OCI-LY7 (cell line): ENCODE data around the gene NSA2. TPM values are rescaled to one million over a fixed set of nuclear protein-coding genes. Genes with fewer than 3 reads are reported as not detected.
"Not testable (repeated sequence)": the region's sequence is repeated elsewhere in the genome, so short reads cannot be mapped to it uniquely, and the experiment has no call there.

Experiments
- BruUV-seq: library from RNA; stranded (reverse); fragments of 400-500 nt; replicated peaks from 2 replicates; lab custom pipeline; 2021; lab: Mats Ljungman, UMichigan
- CTCF ChIA-PET: fragments of 300-600 bp; sonication (Branson Sonifier 250); formaldehyde crosslinking; loops from one replicate; lab custom pipeline; 2022; ENCODE audit warnings: antibody characterized with exemption; ENCODE audit not compliant: unreplicated experiment; lab: Charles Lee
- POLR2A ChIA-PET: fragments of 300-600 bp; sonication (Branson Sonifier 250); formaldehyde crosslinking; loops from one replicate; lab custom pipeline; 2022; ENCODE audit warnings: antibody characterized with exemption; lab: Charles Lee
- DNase-seq: peaks from one replicate; pipeline ENCODE4 v3.0.0-alpha.2; 2015; ENCODE audit warnings: low spot score
- H2AFZ ChIP-seq: fragments of 200-600 bp; sonication (generic), shearing (Covaris generic); 2 replicates; pipeline ENCODE4 v1.6.1; 2014; ENCODE audit warnings: mild to moderate bottlenecking, antibody characterized with exemption, low read length, moderate library complexity
- H3K27ac ChIP-seq: fragments of 200-600 bp; sonication (generic); 2 replicates; pipeline ENCODE4 v1.5.1; 2014; ENCODE audit warnings: mixed run types, low read depth, mild to moderate bottlenecking, moderate library complexity, low read length, inconsistent platforms; ENCODE audit not compliant: poor library complexity, severe bottlenecking
- H3K36me3 ChIP-seq: fragments of 200-600 bp; sonication (generic); 2 replicates; pipeline ENCODE4 v1.6.1; 2014; ENCODE audit warnings: mild to moderate bottlenecking, antibody characterized with exemption, low read length, moderate library complexity, mixed read lengths; ENCODE audit not compliant: insufficient read depth
- H3K4me1 ChIP-seq: fragments of 200-600 bp; sonication (generic); 2 replicates; pipeline ENCODE4 v1.5.1; 2014; ENCODE audit warnings: mild to moderate bottlenecking, low read length; ENCODE audit not compliant: insufficient read depth, poor library complexity, severe bottlenecking
- H3K4me2 ChIP-seq: fragments of 200-600 bp; sonication (generic); 2 replicates; pipeline ENCODE4 v1.6.1; 2014; ENCODE audit warnings: mild to moderate bottlenecking, low read length
- H3K4me3 ChIP-seq: fragments of 200-600 bp; sonication (generic); 2 replicates; pipeline ENCODE4 v1.5.1; 2014; ENCODE audit warnings: mild to moderate bottlenecking, low read depth, low read length; ENCODE audit not compliant: poor library complexity, severe bottlenecking
- H3K79me2 ChIP-seq: fragments of 200-600 bp; sonication (generic); 2 replicates; pipeline ENCODE4 v1.6.1; 2016; ENCODE audit warnings: low read depth, mild to moderate bottlenecking, low read length, moderate library complexity, mixed read lengths; ENCODE audit not compliant: insufficient read depth
- H3K9me2 ChIP-seq: fragments of 200-600 bp; sonication (generic); 2 replicates; pipeline ENCODE4 v1.6.1; 2016; ENCODE audit warnings: mild to moderate bottlenecking, low read length, mixed read lengths; ENCODE audit not compliant: insufficient read depth
- H3K9me3 ChIP-seq: fragments of 200-600 bp; sonication (generic); 2 replicates; pipeline ENCODE4 v1.6.1; 2014; ENCODE audit warnings: mild to moderate bottlenecking, mixed run types, low read length, mixed read lengths
- H4K20me1 ChIP-seq: fragments of 200-600 bp; sonication (generic); 2 replicates; pipeline ENCODE4 v1.6.1; 2014; ENCODE audit warnings: mild to moderate bottlenecking, antibody characterized with exemption, low read length, moderate library complexity, mixed read lengths; ENCODE audit not compliant: insufficient read depth
- EZH2phosphoT487 ChIP-seq: fragments of 200-600 bp; sonication (generic); IDR thresholded peaks from 2 replicates; pipeline ENCODE4 v1.6.1; 2018; ENCODE audit warnings: low read depth, borderline replicate concordance, mild to moderate bottlenecking, mixed run types, antibody characterized with exemption, low read length, moderate library complexity, mixed read lengths
- intact Hi-C: fragments of 100-400 bp; cut with micrococcal nuclease; formaldehyde crosslinking; loops from one replicate; pipeline ENCODE4 v1.10.0; 2022; ENCODE audit not compliant: unreplicated experiment
- total RNA-seq, 2 experiments: library from RNA; depleted of rRNA in 1 of 2; stranded (reverse); fragments of >200 nt in 1 of 2; shearing (Covaris generic) in 1 of 2; gene quantifications; 2 replicates each; pipeline ENCODE4 v1.2.3, GENCODE V29; 2014 to 2022
- TF ChIP-seq, protein P1 (sequence below): fragments of 200-600 bp; sonication (generic); conservative IDR thresholded peaks from 2 replicates; pipeline ENCODE4 v1.5.1; 2014; ENCODE audit warnings: mild to moderate bottlenecking, antibody characterized with exemption, low read length, moderate library complexity, mixed read lengths

NSA2 gene
- total RNA-seq, 2 experiments from 2014 or later: 79.2 to 118 TPM

DNA sequence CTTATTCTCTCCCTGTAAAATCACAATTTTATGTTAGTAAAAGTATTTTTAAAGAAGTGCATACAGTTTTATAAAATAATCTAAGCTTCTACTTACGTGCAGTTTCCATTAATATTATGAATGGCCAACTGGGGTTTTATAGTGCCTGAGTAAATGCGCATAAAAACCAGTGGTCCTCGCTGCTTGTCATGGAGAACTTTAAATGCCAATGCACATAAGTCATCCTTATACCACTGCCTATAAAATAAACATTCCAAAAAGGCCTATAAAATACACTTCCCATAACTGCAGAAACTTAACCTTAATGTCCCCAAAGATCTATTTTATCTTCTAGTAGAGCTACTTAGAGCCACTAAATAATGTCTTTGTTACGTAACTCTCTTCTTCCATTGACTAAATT is 28.6 kb upstream of the NSA2 start:
- ChIA-PET CTCF (no interaction called here), POLR2A (interaction anchor here (0.6 to 2.1 kb wide), 6 partner anchors 11 to 1904 kb away, joined by 3 to 9 read pairs (median 4); no protein-coding TSS in a partner anchor)
- Histone ChIP-seq H2AFZ (no peak overlapping the region), H3K4me1 (no peaks in the 10 kb centered on the region), H3K9me2 (no peaks in the 10 kb centered on the region), H3K36me3 (peaks cover 88% of the 10 kb centered on the region), H3K27ac (no peak overlapping the region), H3K4me2 (no peak overlapping the region), H4K20me1 (no peaks in the 10 kb centered on the region), H3K79me2 (no peaks in the 10 kb centered on the region), H3K9me3 (no peaks in the 10 kb centered on the region), H3K4me3 (no peak overlapping the region)
- TF ChIP-seq, protein P1, sequence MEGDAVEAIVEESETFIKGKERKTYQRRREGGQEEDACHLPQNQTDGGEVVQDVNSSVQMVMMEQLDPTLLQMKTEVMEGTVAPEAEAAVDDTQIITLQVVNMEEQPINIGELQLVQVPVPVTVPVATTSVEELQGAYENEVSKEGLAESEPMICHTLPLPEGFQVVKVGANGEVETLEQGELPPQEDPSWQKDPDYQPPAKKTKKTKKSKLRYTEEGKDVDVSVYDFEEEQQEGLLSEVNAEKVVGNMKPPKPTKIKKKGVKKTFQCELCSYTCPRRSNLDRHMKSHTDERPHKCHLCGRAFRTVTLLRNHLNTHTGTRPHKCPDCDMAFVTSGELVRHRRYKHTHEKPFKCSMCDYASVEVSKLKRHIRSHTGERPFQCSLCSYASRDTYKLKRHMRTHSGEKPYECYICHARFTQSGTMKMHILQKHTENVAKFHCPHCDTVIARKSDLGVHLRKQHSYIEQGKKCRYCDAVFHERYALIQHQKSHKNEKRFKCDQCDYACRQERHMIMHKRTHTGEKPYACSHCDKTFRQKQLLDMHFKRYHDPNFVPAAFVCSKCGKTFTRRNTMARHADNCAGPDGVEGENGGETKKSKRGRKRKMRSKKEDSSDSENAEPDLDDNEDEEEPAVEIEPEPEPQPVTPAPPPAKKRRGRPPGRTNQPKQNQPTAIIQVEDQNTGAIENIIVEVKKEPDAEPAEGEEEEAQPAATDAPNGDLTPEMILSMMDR: no peak
- no peak for TF ChIP-seq EZH2phosphoT487
- BruUV-seq: no TSS peak
- DNase-seq: no peak
- intact Hi-C loops: no loop called here

DNA sequence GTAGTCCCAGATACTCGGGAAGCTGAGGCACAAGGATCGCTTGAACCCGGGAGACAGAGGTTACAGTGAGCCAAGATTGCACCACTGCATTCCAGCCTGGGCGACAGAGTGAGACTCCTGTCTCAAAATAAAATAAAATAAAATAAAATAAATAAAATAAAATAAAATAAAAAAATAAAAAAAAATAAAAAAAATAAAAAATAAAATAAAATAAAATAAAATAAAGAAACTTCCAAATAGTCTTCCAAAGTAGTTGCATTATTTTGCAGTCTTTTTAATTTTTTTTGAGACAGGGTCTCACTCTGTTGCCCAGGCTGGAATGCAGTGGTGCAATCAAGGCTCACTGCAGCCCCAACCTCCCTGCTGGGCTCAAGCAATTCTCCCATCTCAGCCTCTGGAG is 18.3 kb upstream of the NSA2 start:
- POLR2A ChIA-PET: interaction anchor here (1.4 kb wide), 1 partner anchor 9 kb away, joined by 9 read pairs; no protein-coding TSS in a partner anchor
- CTCF ChIA-PET: not testable (repeated sequence)
- H3K36me3 ChIP-seq: peaks cover 88% of the 10 kb centered on the region

DNA sequence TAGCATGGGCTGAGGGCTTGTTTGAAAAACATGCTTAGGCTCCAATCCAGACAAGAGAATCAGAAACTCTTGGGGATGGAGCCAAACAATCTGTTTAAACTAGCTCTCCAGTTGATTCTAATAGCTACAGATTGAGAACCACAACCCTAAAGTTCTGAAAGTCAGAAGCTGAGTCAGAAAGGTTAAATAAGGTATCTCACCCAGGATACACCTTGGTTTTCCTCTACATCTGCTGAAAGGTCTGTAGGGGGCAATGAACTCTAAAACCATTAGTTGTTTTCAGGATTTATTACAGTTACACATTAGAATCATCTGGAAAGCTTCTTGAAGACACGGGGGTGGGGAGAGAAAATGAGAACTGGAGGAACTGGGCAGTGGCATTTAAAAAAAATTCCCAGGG is 5.8 kb upstream of the NSA2 start:
- Histone ChIP-seq H3K9me3 (peaks cover 5% of the 10 kb centered on the region; the same call in 1 of the 2 replicates), H3K9me2 (no peaks in the 10 kb centered on the region), H3K4me1 (peaks cover 11% of the 10 kb centered on the region), H3K27ac (no peak overlapping the region), H3K4me3 (no peak overlapping the region), H3K4me2 (no peak overlapping the region), H4K20me1 (peaks cover 12% of the 10 kb centered on the region; the same call in 1 of the 2 replicates), H3K79me2 (peaks cover 36% of the 10 kb centered on the region), H2AFZ (no peak overlapping the region), H3K36me3 (peaks cover 79% of the 10 kb centered on the region)
- TF ChIP-seq, protein P1: no peak
- no peak for TF ChIP-seq EZH2phosphoT487
- ChIA-PET CTCF (no interaction called here), POLR2A (interaction anchor here (1.1 to 1.3 kb wide), 2 partner anchors 13 to 18 kb away, joined by 3 to 4 read pairs; no protein-coding TSS in a partner anchor)
- no TSS peak for BruUV-seq
- intact Hi-C loops: loop anchor here (10.0 kb wide), 1 partner anchor 924 kb away; no protein-coding TSS in a partner anchor
- no peak for DNase-seq

More for the DNA sequence above, 18.3 kb upstream of the NSA2 start:
- H3K79me2 ChIP-seq, H3K4me3 ChIP-seq, H3K27ac ChIP-seq, H2AFZ ChIP-seq, H3K4me2 ChIP-seq, intact Hi-C loops, H3K4me1 ChIP-seq, DNase-seq, H3K9me2 ChIP-seq, H3K9me3 ChIP-seq, H4K20me1 ChIP-seq, BruUV-seq: not testable (repeated sequence)
